SW 1271 (cell line): ENCODE results near the gene PRMT5.

Experiments used
- DNase-seq, 2 experiments: peaks; one replicate each; lab custom pipeline; 2025; lab: John Stamatoyannopoulos, UW

PRMT5 gene

DNA sequence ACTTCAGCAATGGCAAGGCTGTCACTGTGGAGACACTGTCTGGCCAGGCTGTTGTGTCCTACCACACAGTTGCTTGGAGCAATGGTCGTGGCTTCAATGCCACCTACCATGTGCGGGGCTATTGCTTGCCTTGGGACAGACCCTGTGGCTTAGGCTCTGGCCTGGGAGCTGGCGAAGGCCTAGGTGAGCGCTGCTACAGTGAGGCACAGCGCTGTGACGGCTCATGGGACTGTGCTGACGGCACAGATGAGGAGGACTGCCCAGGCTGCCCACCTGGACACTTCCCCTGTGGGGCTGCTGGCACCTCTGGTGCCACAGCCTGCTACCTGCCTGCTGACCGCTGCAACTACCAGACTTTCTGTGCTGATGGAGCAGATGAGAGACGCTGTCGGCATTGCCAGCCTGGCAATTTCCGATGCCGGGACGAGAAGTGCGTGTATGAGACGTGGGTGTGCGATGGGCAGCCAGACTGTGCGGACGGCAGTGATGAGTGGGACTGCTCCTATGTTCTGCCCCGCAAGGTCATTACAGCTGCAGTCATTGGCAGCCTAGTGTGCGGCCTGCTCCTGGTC lies 53.3 kb downstream of the PRMT5 start:
- no peak for DNase-seq

DNA sequence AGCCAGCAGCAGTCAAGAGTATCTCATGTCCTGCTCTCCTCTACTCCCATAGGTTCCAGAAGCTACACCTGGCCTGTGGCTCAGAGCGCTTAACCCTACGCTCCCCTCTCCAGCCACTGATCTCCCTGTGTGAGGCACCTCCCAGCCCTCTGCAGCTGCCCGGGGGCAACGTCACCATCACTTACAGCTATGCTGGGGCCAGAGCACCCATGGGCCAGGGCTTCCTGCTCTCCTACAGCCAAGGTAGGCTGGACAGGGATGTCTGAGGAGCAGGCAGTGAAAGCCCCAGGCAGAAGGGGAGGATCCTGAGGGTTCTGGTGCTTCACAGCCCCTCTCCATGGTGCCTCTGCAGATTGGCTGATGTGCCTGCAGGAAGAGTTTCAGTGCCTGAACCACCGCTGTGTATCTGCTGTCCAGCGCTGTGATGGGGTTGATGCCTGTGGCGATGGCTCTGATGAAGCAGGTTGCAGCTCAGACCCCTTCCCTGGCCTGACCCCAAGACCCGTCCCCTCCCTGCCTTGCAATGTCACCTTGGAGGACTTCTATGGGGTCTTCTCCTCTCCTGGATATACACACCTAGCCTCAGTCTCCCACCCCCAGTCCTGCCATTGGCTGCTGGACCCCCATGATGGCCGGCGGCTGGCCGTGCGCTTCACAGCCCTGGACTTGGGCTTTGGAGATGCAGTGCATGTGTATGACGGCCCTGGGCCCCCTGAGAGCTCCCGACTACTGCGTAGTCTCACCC lies 54.0 kb downstream of the PRMT5 start:
- DNase-seq = no peak

DNA sequence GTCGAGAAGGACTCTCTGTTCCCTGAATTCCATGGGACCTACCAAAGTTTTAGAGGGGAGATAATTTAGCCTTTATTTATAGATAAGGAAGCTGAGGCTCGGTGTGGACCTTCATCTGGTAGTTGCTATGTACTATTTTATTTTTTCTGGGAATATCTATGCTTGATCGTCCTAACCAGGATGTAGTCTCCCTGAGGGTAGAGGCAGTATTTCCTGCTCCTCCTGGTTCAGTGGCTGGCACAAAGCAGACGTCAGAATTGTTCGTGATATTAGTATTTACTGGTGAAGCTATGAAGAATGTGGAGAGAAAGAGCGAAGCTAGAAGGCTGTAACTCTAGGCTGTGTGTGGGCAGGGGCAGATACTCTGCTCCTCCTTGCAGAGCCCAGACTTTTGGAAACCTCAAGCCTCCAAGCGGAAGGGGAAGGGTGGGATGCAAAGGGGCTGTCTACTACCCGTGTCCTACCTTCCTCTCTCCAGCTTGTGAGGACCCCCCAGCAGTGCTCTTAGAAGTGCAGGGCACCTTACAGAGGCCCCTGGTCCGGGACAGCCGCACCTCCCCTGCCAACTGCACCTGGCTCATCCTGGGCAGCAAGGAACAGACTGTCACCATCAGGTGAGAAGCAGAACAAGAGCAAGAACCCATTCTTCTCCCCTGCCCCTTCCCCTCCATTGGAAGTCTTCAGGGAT lies 56.2 kb downstream of the PRMT5 start:
- no peak for DNase-seq

DNA sequence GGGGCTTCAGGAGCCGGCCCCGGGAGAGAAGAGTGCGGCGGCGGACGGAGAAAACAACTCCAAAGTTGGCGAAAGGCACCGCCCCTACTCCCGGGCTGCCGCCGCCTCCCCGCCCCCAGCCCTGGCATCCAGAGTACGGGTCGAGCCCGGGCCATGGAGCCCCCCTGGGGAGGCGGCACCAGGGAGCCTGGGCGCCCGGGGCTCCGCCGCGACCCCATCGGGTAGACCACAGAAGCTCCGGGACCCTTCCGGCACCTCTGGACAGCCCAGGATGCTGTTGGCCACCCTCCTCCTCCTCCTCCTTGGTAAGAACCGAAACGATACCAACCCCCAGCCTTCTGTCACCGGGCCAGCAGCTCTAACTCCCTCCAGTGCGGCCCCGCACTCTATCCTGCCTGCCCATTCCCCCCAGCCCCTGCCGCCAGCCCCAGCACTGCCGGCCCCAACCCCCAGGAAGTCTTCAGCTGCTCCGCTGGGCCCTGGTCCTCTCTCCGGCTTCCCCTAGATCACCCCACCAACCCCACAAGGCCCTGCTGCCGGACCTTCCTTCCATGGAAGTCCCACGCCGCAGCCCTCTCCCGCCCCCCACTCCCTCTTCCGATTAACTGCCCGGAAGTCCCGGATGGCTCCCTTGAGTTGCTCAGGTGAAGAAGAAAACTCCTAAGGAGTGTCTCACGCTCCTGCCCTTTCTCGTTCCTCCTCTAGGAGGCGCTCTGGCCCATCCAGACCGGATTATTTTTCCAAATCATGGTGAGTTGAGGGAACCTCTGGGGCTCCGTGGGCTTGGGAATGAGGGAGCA lies 56.9 kb downstream of the PRMT5 start:
- DNase-seq = peak; percentile 33 to 80

DNA sequence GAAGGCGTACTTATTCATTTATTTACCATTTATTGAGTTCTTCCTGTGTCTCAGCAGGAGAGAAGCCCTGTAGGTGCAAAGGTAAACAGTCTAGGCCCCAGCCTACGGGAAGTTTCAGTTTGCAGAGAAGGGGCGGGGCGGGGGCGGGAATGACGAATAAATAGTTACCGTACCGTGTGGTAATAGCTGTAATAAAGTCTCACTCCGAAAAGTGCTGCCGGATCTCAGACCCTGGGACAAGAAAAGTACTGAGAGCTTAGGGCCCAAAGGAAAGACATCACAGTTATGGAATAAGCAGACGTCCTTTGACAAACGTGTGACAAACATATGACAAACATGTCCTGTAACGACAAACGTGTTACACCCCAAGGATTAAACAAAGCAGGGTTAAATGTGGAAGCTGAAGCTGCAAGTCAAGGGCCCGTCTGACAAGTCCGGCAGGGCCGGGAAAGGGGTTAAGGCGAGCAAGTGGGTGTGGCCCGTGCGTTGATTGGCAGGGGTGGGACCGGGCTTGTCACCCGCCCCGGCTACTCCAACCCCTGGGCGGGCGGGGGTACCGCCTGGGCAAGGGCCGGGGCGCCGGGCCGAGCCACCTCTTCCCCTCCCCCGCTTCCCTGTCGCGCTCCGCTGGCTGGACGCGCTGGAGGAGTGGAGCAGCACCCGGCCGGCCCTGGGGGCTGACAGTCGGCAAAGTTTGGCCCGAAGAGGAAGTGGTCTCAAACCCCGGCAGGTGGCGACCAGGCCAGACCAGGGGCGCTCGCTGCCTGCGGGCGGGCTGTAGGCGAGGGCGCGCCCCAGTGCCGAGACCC lies 57.7 kb downstream of the PRMT5 start, which contains the start of gene LRP10:
TSS of gene LRP10 (plus strand) at position 517 of the 809 bp plus-strand sequence. CDS start 564 bp downstream, outside the sequence.
- peak; percentile 85 to 96 for DNase-seq

DNA sequence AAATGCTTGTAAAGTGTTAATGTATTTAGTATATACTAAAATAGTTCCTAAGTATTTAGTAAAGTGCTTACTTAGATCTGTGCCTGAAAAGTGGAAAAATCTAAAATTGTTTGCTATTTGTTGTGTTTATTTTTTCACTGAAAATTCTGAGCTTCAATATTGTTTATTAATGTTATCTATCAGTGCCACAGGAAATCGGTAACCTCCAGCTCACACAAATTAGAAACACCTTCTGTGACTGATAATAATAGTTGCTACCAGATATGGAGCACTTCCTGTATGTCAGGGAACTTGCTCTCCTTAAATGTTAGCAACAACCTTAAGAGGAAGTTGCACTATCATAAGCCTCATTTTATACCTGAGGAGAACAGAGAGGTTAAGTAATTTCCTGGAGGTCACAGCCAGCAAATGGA lies 58.4 kb downstream of the PRMT5 start:
- no peak for DNase-seq
